ENCODE data around the gene GATAD1. TPM values are rescaled to one million over a fixed set of nuclear protein-coding genes. Genes with fewer than 3 reads are reported as not detected.
"Not testable (repeated sequence)": the region's sequence is repeated elsewhere in the genome, so short reads cannot be mapped to it uniquely, and the experiment has no call there.

The GATAD1 gene
- total and polyA plus RNA-seq, 12 donors: 25.0 to 88.0 (median 35.1) TPM

DNA sequence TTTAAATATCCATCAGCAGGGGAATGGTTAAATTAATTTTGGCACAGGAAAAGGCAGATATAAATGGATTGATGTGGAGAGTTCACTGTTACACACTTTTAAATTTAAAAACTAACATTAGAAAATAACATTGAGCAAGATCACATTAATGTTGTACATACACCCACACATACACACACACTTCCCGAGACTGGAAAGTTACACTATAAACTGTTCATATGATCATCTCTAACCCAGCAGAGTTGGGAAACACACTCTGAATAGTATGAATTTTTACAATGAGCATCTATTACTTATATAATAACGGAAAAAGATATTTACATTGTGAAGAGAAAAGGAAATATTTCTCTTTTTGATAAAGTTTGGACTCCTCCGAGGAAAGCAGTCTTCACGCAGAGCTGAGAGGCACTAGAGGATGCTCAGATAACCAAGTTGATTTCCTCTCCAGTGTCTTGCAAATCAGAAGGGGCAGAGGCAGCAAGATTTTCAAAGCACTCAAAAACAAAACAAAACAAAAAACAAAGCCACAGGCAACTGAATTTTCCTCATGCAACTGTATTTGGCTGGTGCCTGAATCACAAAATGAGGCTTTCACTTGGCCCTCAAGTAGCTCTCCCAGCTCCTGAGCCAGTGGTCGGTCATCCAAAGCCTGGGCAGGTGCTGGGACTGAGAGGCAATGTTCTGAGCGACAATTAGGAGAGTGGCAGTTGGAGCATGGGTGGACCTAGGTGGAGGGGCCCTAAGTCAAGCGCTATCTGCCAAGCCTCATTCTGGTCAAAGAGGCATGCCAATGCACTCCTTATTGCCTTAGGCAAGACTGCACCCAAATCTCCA is 10.5 kb upstream of the GATAD1 start:
- intact Hi-C loops (cut with DNase I): no loop called here
- TF ChIP-seq POLR2A (IDR thresholded peaks at IDR 0.05): no peak
- TF ChIP-seq, protein P1, sequence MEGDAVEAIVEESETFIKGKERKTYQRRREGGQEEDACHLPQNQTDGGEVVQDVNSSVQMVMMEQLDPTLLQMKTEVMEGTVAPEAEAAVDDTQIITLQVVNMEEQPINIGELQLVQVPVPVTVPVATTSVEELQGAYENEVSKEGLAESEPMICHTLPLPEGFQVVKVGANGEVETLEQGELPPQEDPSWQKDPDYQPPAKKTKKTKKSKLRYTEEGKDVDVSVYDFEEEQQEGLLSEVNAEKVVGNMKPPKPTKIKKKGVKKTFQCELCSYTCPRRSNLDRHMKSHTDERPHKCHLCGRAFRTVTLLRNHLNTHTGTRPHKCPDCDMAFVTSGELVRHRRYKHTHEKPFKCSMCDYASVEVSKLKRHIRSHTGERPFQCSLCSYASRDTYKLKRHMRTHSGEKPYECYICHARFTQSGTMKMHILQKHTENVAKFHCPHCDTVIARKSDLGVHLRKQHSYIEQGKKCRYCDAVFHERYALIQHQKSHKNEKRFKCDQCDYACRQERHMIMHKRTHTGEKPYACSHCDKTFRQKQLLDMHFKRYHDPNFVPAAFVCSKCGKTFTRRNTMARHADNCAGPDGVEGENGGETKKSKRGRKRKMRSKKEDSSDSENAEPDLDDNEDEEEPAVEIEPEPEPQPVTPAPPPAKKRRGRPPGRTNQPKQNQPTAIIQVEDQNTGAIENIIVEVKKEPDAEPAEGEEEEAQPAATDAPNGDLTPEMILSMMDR (IDR thresholded peaks at IDR 0.05): no peak
- WGBS, 4 donors: 58 to 80% (median 71%) methylated on average over 6 to 7 of the region's 7 CpGs
- Histone ChIP-seq H3K36me3 (replicated peaks in 1 of 2) (no peaks in the 10 kb centered on the region), H3K27ac (no peak overlapping the region), H3K9me3 (replicated peaks in 1 of 3) (no peaks in the 10 kb centered on the region), H3K27me3 (no peaks in the 10 kb centered on the region), H3K4me1 (replicated peaks in 1 of 2) (no peaks in the 10 kb centered on the region), H3K4me3 (no peak overlapping the region)
- DNase-seq: no peak

DNA sequence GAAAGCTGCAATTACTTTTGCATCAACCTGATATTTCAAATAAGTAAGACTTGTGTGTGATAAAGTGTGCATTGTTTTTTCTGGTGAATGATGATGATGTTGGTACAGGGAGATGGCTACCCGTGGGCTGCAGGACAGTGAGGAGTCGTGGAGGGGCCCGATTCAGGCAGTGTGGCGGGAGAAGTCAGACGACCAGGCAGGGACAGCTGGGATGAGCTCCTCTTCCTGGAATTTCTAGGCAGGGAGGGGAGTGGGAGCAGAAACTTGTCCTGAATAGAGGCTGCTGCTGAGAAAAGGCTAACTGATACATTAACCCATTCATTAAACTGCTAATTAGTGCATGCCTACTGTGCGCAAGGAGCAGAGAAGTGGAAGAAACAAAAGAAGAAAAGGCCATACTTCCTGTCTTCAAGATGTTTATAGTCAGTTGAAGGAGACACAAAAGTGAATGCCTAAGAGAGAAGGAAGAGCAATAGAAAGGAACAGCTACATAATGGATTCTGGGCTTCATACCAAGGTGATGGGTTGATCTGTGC is 9.3 kb upstream of the GATAD1 start:
- no peak overlapping the region for H3K27ac ChIP-seq
- WGBS, 4 donors: 68 to 74% (median 71%) methylated on average over 6 of the region's 6 CpGs
- no peak for DNase-seq
- no peak for TF ChIP-seq POLR2A (IDR thresholded peaks at IDR 0.05)
- TF ChIP-seq, protein P1 (IDR thresholded peaks at IDR 0.05): no peak
- H3K4me1 ChIP-seq (replicated peaks in 1 of 2): no peaks in the 10 kb centered on the region
- H3K36me3 ChIP-seq (replicated peaks in 1 of 2): no peaks in the 10 kb centered on the region
- no peaks in the 10 kb centered on the region for H3K9me3 ChIP-seq (replicated peaks in 1 of 3)
- H3K4me3 ChIP-seq: no peak overlapping the region
- intact Hi-C loops (cut with DNase I): no loop called here
- H3K27me3 ChIP-seq: no peaks in the 10 kb centered on the region

DNA sequence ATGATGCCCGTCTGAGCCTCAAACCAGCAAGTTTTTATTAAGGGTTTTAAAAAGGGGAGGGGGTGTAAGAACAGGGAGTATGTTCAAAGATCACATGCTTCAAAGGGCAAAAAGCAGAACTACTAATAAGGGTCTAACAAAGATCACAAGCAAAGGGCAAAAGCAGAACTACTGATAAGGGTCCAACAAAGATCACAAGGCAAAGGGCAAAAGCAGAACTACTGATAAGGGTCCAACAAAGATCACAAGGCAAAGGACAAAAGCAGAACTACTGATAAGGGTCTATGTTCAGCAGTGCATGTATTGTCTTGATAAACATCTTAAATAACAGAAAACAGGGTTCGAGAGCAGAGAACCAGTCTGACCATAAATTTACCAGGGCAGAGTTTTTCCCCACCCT is 4.6 kb upstream of the GATAD1 start:
- H3K4me3 ChIP-seq; intact Hi-C loops (cut with DNase I); H3K9me3 ChIP-seq (replicated peaks in 1 of 3); H3K27ac ChIP-seq; H3K27me3 ChIP-seq; DNase-seq; H3K36me3 ChIP-seq (replicated peaks in 1 of 2); H3K4me1 ChIP-seq (replicated peaks in 1 of 2): not testable (repeated sequence)
- 74 to 85% (median 82%) methylated on average over 2 of the region's 2 CpGs for WGBS, 4 donors

DNA sequence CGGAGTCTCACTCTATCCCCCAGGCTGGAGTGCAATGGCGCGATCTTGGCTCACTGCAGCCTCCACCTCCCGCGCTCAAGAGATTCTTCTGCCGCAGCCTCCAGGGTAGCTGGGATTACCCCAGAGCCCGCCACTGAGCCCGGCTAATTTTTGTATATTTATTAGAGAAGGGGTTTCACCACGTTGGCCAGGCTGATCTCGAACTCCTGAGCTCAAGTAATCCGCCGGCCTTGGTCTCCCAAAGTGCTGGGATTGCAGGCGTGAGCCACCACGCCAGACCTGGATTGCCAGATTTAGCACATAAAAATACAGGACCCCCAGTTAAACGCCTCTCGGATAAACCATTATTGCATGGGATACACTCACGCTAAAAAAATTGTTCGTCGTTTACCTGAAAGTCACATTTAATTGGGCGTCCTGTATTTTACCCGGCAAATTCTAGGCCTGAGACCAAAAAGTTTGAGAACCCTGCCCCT is 375 bp upstream of the GATAD1 start:
- H3K27me3 ChIP-seq: no peaks in the 10 kb centered on the region
- intact Hi-C loops (cut with DNase I): loop anchor here in 1 of 2 donors (5.0 kb wide), 1 partner anchor 270 kb away; the partner anchor contains the start of gene LRRD1
- H3K27ac ChIP-seq: peak overlapping the region in 3 of 5 donors; percentile 94 to 97 (median 97)
- peak in 1 of 7 donors; percentile 21 for DNase-seq
- no peak for TF ChIP-seq POLR2A (IDR thresholded peaks at IDR 0.05)
- TF ChIP-seq, protein P1 (IDR thresholded peaks at IDR 0.05): peak in 1 of 6 experiments; percentile 96
- peaks cover 0 to 26% of the 10 kb centered on the region in 2 donors for H3K36me3 ChIP-seq (replicated peaks in 1 of 2)
- peak overlapping the region in 1 of 4 donors; percentile 89 for H3K4me3 ChIP-seq
- peaks cover 0 to 11% of the 10 kb centered on the region in 2 donors for H3K4me1 ChIP-seq (replicated peaks in 1 of 2)
- WGBS, 4 donors: 49 to 56% (median 53%) methylated on average over 21 of the region's 21 CpGs
- H3K9me3 ChIP-seq (replicated peaks in 1 of 3): no peaks in the 10 kb centered on the region

All from adrenal gland (tissue), 12 donors.